Spinal cord (tissue), 10 donors: ENCODE measurements around the gene ZXDC. TPM values are rescaled to one million over a fixed set of nuclear protein-coding genes. Genes with fewer than 3 reads are reported as not detected.
A peak's percentile ranks its signal among the peaks of the same experiment; 100 is the strongest.

Experiments used
- DNase-seq, 6 donors: peaks; one replicate each; pipeline versions ENCODE4 v3.0.0 to v3.0.0-alpha.2; 2013 to 2015; ENCODE audit warnings: low spot score in 6 of 6, low read depth in 4 of 6
- H3K27ac ChIP-seq: one replicate; pipeline ENCODE4 v1.5.1; 2013; ENCODE audit warnings: low read depth, low read length, control low read depth
- H3K27me3 ChIP-seq: one replicate; pipeline ENCODE4 v1.6.1; 2013; ENCODE audit warnings: low read length; ENCODE audit not compliant: control insufficient read depth, insufficient read depth
- H3K36me3 ChIP-seq: one replicate; pipeline ENCODE4 v1.6.1; 2013; ENCODE audit warnings: low read length; ENCODE audit not compliant: control insufficient read depth, insufficient read depth
- H3K4me1 ChIP-seq: one replicate; pipeline ENCODE4 v1.6.1; 2013; ENCODE audit warnings: low read length; ENCODE audit not compliant: control insufficient read depth, insufficient read depth
- H3K4me3 ChIP-seq: one replicate; pipeline ENCODE4 v1.5.1; 2013; ENCODE audit warnings: low read depth, low read length, control low read depth
- H3K9me3 ChIP-seq: one replicate; pipeline ENCODE4 v1.6.1; 2013; ENCODE audit warnings: low read length; ENCODE audit not compliant: control insufficient read depth, insufficient read depth
- WGBS: methylation state at CpG from one replicate; pipeline ENCODE4 v1.1.5; 2013; ENCODE audit warnings: missing lambda C conversion rate; ENCODE audit not compliant: insufficient coverage; 5-methylcytosine and 5-hydroxymethylcytosine counted together
- polyA plus RNA-seq, 2 donors: library from polyadenylated mRNA; unstranded; fragments of 120-200 nt; gene quantifications; one replicate each; pipeline ENCODE4 v1.2.1, GENCODE V29; 2013; ENCODE audit not compliant: insufficient read length in 2 of 2
- total RNA-seq, 2 donors: library from RNA; depleted of rRNA in 1 of 2; stranded (reverse); fragments of 120-200 nt in 1 of 2; fragments of >200 nt in 1 of 2; gene quantifications; one replicate each; pipeline versions ENCODE4 v1.2.3 to v1.2.4, GENCODE V29; 2013 to 2014
- donor health status: healthy.

Gene ZXDC
- total and polyA plus RNA-seq, 4 donors: 22.9 to 29.4 (median 27.3) TPM

DNA sequence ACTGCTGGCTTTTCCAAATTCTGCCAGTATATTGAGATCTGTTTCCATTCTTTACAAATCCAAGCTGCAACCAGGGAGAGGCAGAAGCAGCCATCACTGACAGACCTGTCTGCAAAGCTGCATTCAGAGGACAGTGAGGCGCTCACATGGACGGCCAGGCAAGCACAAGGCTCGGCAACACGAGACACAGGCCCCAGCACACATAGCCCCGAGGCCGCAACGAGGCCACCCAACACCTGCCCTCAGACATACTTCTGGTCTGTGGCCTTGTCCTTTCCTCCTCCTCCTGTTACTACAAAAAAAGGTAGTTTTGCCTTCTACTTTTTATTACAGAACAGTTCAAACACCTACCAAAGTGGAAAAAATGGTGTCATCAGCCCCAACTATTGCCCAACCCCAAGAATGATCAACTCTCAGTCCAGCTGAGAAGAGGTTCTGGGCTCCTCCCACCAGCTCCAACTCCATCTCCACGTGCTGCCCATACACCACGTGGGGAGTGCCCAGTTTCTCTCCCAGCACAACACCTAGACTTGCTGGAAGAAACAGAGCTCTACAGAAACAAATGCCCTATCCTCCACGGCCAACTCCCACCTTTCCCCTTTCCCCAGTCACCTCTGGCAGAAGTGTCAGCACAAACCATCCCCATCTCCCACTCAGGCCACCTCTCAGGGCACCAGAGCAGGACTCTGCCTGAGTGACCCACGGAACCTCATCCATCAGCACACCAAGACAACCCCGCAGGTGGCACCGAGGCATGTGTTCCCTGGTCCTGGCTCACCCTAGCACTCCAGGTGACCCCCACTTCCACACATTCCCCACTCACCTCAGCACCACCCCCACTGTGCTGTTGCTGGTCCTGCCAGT is 7.4 kb downstream of the ZXDC start:
- Histone ChIP-seq H3K36me3 (peaks cover 65% of the 10 kb centered on the region), H3K9me3 (no peaks in the 10 kb centered on the region), H3K27me3 (no peaks in the 10 kb centered on the region), H3K27ac (no peak overlapping the region), H3K4me3 (no peak overlapping the region), H3K4me1 (peaks cover 22% of the 10 kb centered on the region)
- DNase-seq: no peak
- 93% methylated on average over 13 of the region's 13 CpGs for WGBS

DNA sequence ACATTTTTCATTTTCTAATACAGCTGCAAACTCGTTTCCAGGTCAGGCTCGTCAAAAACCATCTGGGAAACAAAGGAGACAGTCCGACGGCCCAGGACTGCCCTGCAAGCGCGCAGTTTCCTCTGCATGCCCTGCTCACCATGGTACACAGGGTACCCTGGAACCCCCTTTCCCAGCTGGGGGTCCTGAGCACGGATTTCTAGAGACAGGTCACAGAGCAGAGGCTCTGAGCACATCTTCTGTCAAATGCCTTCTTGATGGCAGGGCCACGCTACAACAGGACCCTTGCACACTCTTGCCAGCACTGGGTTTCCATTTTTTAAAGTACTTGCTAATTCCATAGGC is 8.1 kb downstream of the ZXDC start:
- Histone ChIP-seq H3K36me3 (peaks cover 72% of the 10 kb centered on the region), H3K27ac (no peak overlapping the region), H3K9me3 (no peaks in the 10 kb centered on the region), H3K4me1 (peaks cover 17% of the 10 kb centered on the region), H3K4me3 (no peak overlapping the region), H3K27me3 (no peaks in the 10 kb centered on the region)
- 81% methylated on average over 8 of the region's 8 CpGs for WGBS
- DNase-seq: no peak

DNA sequence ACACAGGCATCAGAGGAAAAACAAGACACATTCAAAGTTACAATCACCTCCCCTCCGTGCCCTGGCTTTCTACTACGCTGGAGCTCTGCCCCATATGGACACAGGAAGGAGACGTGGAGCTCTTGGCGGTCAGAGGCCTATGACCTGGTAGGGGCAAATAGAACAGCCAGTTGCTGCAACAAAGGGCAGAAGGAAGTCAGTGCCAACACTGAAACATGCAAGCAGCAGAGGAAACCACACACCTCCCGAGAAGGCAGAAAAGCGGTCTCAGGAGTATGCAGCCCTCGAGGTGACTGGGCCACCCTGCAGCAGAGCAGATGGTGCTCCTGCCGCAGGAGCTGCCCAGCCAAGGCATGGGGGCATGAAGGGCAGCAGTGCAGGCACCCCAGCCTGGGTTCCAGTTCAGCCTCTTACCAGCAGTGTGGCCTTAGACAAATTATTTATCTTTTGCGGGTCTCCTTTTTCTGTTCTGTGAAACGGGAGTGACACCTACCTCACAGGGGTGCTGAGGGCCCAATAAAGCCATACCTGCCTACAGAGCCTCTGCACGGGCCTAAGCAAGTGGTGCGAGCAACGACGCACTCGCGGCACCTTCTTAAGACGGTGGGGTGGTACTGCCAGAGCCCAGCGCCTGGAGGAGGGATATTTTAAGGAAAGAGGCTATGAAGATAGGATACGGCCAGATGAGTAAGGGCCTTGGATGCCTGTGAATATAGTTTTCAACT is 8.6 kb downstream of the ZXDC start:
- no peak overlapping the region for H3K4me3 ChIP-seq
- H3K36me3 ChIP-seq: peaks cover 78% of the 10 kb centered on the region
- H3K4me1 ChIP-seq: peaks cover 12% of the 10 kb centered on the region
- no peak for DNase-seq
- 88% methylated on average over 16 of the region's 19 CpGs for WGBS
- H3K27me3 ChIP-seq: no peaks in the 10 kb centered on the region
- H3K9me3 ChIP-seq: no peaks in the 10 kb centered on the region
- H3K27ac ChIP-seq: no peak overlapping the region

DNA sequence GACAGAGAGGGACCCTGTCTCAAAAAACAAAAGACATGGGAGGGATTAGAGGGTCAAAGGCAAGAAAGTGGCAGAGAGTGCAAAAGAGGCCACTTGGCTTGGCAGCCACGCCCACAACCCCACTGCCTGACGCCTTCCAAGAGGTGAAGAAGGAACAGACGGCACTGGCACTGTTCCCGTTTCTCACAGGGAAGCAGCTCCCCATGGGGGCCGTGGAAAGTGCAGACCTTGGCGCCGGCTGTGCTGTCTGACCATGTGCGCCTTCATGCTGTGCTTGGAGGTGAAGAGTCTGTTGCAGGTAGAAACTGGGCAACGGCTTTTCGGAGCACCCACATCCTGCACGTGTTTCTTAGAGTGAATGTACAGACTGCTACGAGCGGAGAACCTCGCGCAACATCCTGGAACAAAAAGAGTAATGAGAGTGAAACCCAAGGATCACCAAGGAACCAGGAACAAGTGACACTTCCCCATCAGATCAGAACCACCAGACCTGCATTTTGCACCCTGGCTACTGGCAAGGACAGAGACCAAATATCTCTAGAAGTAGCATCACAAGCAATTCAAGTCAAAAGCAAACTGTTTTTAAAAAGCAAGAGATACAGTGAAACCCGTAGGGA is 9.7 kb downstream of the ZXDC start:
- Histone ChIP-seq H3K27ac (no peak overlapping the region), H3K4me1 (peaks cover 11% of the 10 kb centered on the region), H3K27me3 (no peaks in the 10 kb centered on the region), H3K9me3 (no peaks in the 10 kb centered on the region), H3K36me3 (peaks cover 86% of the 10 kb centered on the region), H3K4me3 (no peak overlapping the region)
- WGBS: 65% methylated on average over 9 of the region's 16 CpGs
- peak in 1 of 6 donors; percentile 46 for DNase-seq

DNA sequence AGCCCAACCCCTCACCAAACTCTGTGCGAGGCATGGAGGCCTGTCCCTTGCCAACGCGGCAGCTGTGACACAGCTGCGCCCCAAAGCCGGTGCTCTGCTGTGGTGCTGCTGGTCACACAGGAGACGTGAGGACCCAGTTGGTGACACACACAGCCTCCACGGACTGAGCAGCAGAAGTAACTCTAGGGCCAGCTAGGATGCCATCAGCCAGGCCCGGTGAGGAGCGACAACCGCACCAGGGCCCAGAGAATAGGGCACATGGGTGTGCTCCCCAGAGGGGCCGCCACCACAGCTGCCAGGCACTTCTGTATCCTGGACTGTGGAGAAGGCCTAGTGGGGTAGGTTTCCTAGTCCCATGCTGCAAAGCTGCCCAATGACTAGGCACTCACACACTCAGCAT is 10.7 kb downstream of the ZXDC start:
- H3K27ac ChIP-seq: no peak overlapping the region
- H3K27me3 ChIP-seq: no peaks in the 10 kb centered on the region
- no peak overlapping the region for H3K4me3 ChIP-seq
- 84% methylated on average over 11 of the region's 11 CpGs for WGBS
- H3K9me3 ChIP-seq: no peaks in the 10 kb centered on the region
- H3K36me3 ChIP-seq: peaks cover 89% of the 10 kb centered on the region
- no peak for DNase-seq
- H3K4me1 ChIP-seq: peaks cover 11% of the 10 kb centered on the region

DNA sequence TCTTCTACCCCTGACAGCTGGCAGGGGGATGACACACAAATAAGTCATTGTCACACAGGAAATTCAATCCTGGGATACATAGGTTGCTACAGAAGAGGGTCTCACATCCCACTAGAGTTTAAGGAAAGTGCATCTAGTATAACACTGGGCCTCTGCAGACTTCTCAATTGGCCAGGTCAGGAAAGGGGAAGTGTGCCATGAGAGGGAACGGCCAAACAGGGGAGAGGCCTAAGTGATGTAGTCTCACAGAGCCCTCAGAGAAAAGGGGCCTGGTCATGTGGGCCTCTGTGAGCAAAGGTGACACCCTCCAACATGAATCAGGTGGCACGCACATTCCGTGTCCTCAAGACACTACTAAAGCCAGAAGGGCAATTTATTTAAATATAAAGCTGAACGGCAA is 11.2 kb downstream of the ZXDC start:
- Histone ChIP-seq H3K4me3 (no peak overlapping the region), H3K27ac (no peak overlapping the region), H3K36me3 (peaks cover 89% of the 10 kb centered on the region), H3K9me3 (no peaks in the 10 kb centered on the region), H3K27me3 (no peaks in the 10 kb centered on the region), H3K4me1 (peaks cover 11% of the 10 kb centered on the region)
- no peak for DNase-seq
- 91% methylated on average over 3 of the region's 4 CpGs for WGBS

DNA sequence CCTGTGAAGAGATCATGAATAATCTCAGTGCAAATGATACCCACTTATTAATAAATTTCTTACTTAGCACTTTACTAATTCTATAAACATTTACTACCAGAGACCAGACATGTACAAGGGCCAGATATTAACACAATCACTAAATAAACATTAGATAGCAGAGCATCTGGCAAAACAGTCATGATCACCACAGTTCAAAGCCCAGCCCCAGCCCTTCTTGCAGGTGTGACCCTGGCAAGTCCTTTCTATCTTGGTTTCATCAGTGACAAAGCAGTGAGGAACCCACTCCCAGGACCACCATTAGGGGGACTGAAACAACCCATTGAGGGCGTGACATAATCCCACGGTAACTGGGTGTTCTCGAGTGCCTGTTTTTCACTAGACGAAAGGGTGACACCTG is 11.6 kb downstream of the ZXDC start:
- no peaks in the 10 kb centered on the region for H3K27me3 ChIP-seq
- no peak for DNase-seq
- WGBS: 54% methylated on average over 3 of the region's 4 CpGs

DNA sequence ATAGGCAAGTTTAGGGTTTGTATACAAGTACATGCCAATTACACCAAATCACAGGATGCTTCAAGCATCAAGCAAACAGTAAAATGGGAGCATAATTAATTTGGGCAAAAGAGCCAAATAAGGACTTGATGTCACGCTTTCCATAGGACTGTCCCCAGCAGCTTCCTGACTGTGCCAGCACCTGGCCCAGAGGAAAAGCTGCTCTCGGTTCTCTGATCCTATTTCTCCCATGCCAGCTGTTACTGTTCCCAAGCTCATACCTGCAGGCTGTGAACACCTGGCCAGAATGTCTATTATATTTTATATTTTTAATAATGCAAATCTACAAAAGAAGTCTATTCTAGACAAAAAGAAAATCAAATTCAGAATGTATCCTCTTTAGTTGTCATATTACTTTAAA is 12.2 kb downstream of the ZXDC start:
- H3K27ac ChIP-seq: no peak overlapping the region
- no peak overlapping the region for H3K4me3 ChIP-seq
- H3K36me3 ChIP-seq: peaks cover 85% of the 10 kb centered on the region
- peaks cover 11% of the 10 kb centered on the region for H3K4me1 ChIP-seq
- H3K27me3 ChIP-seq: no peaks in the 10 kb centered on the region
- 89% methylated on average over 1 of the region's 2 CpGs for WGBS
- no peaks in the 10 kb centered on the region for H3K9me3 ChIP-seq
- DNase-seq: no peak

More for the DNA sequence above, 11.6 kb downstream of the ZXDC start:
- Histone ChIP-seq H3K4me1 (peaks cover 11% of the 10 kb centered on the region), H3K27ac (no peak overlapping the region), H3K36me3 (peaks cover 89% of the 10 kb centered on the region), H3K4me3 (no peak overlapping the region), H3K9me3 (no peaks in the 10 kb centered on the region)

DNA sequence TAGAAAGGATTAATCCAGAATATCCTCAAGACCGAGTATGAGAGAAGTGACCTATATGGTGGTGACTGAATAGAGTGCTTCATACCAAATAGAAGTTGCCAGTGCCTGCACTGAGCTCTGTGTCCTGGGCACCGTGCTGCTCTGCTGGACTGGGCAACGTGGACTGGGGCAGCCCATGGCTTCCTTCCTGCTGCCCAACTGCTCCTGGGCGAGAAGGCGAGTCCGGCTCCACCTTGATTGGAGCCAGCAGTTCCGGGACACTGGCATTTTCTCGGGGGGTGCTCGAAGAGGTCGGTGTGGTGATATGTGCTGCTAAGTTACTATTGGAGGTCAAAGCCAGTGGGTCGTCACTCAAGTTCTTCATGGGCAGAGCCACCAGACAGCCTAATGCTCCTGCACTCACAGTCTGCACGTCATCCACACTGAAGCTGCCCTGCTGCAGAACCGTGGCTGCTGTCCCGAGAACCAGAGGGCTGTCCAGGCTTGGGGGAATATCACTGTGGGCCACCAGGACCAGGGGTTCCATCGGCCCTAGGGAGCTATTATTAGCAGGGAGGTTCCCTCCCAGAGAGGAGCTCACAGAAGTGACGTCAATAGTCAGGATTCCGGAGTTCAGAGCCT is 14.1 kb downstream of the ZXDC start:
- WGBS: 98% methylated on average over 17 of the region's 17 CpGs
- no peak overlapping the region for H3K4me3 ChIP-seq

More for the DNA sequence above, 14.1 kb downstream of the ZXDC start:
- peaks cover 5% of the 10 kb centered on the region for H3K4me1 ChIP-seq
- H3K27me3 ChIP-seq: no peaks in the 10 kb centered on the region
- H3K36me3 ChIP-seq: peaks cover 83% of the 10 kb centered on the region
- H3K27ac ChIP-seq: no peak overlapping the region
- no peak for DNase-seq
- no peaks in the 10 kb centered on the region for H3K9me3 ChIP-seq
